D721Med (cell line): ENCODE results near the gene ZNF141.
"Not testable (repeated sequence)": the region's sequence is repeated elsewhere in the genome, so short reads cannot be mapped to it uniquely, and the experiment has no call there.

ENCODE experiments used
- DNase-seq: peaks from one replicate; pipeline ENCODE4 v3.0.0; 2011; ENCODE audit warnings: low spot score; ENCODE audit not compliant: insufficient read length
- FAIRE-seq: peaks from 2 replicates; lab custom pipeline; 2011; peaks lifted over from hg19 to GRCh38; lab: Jason Lieb, UNC
- TF ChIP-seq, protein P1 (sequence below): IDR thresholded peaks from 2 replicates; pipeline ENCODE4 v1.5.1; 2012; ENCODE audit warnings: mild to moderate bottlenecking, control low read depth; ENCODE audit not compliant: insufficient read depth; ENCODE audit errors: missing control alignments

The ZNF141 gene

DNA sequence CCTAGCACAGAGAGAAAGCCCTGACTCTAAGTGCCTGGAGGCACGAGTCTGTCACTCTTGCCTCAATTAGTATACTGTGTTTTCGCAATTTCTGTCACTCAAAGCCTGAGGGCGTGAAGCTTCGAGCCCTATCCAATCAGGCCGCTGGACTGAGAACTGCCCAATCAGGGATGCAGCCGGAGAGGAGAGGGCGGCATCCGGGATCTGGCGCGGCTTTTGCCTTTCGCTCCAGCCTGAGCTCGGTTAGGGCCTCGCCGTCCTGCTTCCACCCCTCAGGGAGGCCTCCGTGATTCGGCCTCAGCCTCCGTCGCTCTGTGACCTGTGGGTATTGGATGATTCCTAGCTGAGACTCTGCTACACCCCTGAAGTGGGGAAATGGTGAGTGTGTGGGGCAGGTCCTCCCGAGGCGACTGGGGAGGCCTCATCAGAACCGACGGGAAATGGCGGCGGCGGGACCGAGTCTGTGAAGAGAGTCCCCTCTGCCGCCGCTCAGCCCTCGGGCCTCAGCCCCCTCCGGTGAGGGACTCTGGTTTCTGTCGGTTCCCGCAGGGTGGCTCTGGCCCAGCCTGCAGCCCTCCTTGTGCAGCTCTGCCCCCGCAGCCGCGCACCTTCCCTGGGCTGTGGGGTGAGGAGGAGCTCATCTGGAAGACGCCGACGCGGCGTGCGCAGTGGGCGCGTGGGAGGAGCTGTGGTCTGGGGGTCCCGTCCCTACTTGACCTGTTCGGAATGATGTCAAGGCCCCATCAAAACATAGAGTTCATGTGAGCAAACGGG lies 48.5 kb downstream of the ZNF141 start:
- FAIRE-seq (no peak), DNase-seq (no peak)
- TF ChIP-seq, protein P1, sequence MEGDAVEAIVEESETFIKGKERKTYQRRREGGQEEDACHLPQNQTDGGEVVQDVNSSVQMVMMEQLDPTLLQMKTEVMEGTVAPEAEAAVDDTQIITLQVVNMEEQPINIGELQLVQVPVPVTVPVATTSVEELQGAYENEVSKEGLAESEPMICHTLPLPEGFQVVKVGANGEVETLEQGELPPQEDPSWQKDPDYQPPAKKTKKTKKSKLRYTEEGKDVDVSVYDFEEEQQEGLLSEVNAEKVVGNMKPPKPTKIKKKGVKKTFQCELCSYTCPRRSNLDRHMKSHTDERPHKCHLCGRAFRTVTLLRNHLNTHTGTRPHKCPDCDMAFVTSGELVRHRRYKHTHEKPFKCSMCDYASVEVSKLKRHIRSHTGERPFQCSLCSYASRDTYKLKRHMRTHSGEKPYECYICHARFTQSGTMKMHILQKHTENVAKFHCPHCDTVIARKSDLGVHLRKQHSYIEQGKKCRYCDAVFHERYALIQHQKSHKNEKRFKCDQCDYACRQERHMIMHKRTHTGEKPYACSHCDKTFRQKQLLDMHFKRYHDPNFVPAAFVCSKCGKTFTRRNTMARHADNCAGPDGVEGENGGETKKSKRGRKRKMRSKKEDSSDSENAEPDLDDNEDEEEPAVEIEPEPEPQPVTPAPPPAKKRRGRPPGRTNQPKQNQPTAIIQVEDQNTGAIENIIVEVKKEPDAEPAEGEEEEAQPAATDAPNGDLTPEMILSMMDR = no peak

DNA sequence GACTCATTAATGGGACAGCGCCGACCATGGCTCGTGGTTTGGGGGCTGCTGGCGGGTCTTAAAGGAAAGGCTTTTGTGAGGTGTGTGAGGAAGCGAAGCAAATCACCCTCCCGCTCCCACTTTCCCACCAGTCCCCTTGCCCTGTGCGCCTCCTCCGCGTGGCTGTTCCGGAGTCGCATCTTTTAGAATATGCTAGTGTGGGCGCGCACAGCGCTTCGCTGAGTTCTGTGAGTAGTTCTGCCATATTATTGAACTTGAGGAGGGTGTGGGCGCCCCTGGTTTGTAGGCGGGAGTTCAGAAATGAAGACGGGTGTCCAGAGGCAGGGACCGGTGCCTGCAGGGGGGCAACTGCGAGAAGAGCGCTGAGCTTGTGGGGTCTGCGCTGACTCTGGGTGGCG lies 49.1 kb downstream of the ZNF141 start:
- no peak for DNase-seq
- TF ChIP-seq, protein P1 = no peak
- no peak for FAIRE-seq

DNA sequence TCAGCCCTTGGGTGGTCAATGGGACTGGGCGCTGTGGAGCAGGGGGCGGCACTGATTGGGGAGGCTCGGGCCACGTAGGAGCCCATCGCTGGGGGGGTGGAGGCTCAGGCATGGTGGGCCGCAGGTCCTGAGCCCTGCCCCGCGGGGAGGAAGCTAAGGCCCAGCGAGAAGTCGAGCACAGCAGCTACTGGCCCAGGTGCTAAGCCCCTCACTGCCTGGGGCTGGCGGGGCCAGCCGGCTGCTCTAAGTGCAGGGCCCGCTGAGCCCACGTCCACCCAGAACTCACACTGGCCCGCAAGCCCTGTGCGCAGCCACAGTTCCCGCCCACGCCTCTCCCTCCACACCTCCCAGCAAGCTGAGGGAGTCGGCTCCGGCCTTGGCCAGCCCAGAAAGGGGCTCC lies 66.4 kb downstream of the ZNF141 start:
- FAIRE-seq = no peak
- DNase-seq = no peak
- TF ChIP-seq, protein P1 = no peak

DNA sequence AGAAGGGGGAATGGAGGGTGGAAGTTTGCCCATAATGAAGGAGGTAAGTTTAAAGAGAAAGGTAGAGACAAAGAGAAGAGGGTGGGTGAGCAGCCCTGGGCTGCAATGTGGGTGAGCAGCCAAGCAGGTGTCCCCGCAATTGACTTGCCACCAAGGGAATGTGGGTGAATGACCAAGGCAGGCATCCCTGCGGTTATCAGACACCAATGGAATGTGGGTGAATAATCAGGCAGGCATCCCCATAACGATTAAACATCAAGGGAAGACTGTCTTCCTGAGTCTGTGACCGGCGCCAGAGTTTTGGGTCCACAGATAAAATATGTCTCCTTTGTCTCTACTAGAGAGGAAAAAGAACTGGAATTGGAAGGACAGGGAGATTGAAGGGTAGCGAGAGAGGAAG lies 70.7 kb downstream of the ZNF141 start:
- not testable (repeated sequence) for FAIRE-seq, DNase-seq

DNA sequence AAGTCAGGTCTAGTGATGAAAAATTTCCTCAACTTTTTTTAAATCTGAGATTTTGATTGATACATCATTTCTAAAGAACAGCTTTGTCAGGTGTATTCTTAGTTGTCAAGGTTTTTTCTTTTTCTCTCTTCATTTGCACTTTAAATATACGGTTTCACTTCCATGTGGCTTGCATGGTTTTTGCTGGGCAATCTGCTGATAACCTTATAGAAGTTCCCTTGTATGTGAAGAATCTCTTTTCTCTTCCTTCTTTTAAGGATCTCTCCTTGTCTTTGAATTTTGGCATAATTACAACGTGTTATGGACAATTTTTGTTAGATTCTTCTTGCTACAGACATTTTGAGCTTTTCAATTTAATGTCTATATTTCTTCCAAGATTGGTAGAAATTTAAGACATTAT lies 85.0 kb downstream of the ZNF141 start:
- FAIRE-seq (no peak), DNase-seq (no peak)

More for the DNA sequence above, 85.0 kb downstream of the ZNF141 start:
- TF ChIP-seq, protein P1 = no peak
